T-helper 2 cell treated with Interferon-gamma antibody and Interleukin-4, amounts not matched to agents 5 μg/mL and 100 μg/mL, for 36 hours (primary cell): ENCODE data around the gene PUS1.

Experiments
- DNase-seq: peaks from one replicate; pipeline ENCODE4 v3.0.0; 2021; ENCODE audit warnings: low spot score
- H3K27ac Mint-ChIP-seq: one replicate; pipeline ENCODE4 v1.8.0; 2021; ENCODE audit warnings: mild to moderate bottlenecking, mixed read lengths
- H3K27me3 Mint-ChIP-seq: one replicate; pipeline ENCODE4 v1.8.0; 2021; ENCODE audit warnings: low read depth, mixed read lengths
- H3K36me3 Mint-ChIP-seq: one replicate; pipeline ENCODE4 v1.8.0; 2021; ENCODE audit warnings: low read depth, mixed read lengths
- H3K4me1 Mint-ChIP-seq: one replicate; pipeline ENCODE4 v1.8.0; 2021; ENCODE audit warnings: low read depth, mixed read lengths
- H3K4me3 Mint-ChIP-seq: one replicate; pipeline ENCODE4 v1.8.0; 2022; ENCODE audit warnings: mild to moderate bottlenecking, moderate library complexity, mixed read lengths
- H3K9me3 Mint-ChIP-seq: one replicate; pipeline ENCODE4 v1.8.0; 2021; ENCODE audit warnings: mixed read lengths

The PUS1 gene

GRCh38 chr12:131986361-131986760 lies 57.3 kb downstream of the PUS1 start:
- no peaks in the 10 kb centered on the region for H3K4me1 Mint-ChIP-seq
- H3K4me3 Mint-ChIP-seq, result no peak overlapping the region
- peaks cover 26% of the 10 kb centered on the region for H3K36me3 Mint-ChIP-seq
- DNase-seq, result no peak
- H3K27ac Mint-ChIP-seq, result no peak overlapping the region
- no peaks in the 10 kb centered on the region for H3K9me3 Mint-ChIP-seq
- H3K27me3 Mint-ChIP-seq, result no peaks in the 10 kb centered on the region

GRCh38 chr12:131986910-131987309 lies 57.8 kb downstream of the PUS1 start:
- no peak overlapping the region for H3K27ac Mint-ChIP-seq
- H3K27me3 Mint-ChIP-seq, result no peaks in the 10 kb centered on the region
- peaks cover 24% of the 10 kb centered on the region for H3K36me3 Mint-ChIP-seq
- H3K4me1 Mint-ChIP-seq, result no peaks in the 10 kb centered on the region
- no peak for DNase-seq
- no peak overlapping the region for H3K4me3 Mint-ChIP-seq
- no peaks in the 10 kb centered on the region for H3K9me3 Mint-ChIP-seq

- H3K27ac Mint-ChIP-seq, result peak overlapping the region; percentile 27
- H3K9me3 Mint-ChIP-seq, result no peaks in the 10 kb centered on the region
- DNase-seq, result no peak
- no peak overlapping the region for H3K4me3 Mint-ChIP-seq
- H3K36me3 Mint-ChIP-seq, result peaks cover 26% of the 10 kb centered on the region
- H3K27me3 Mint-ChIP-seq, result no peaks in the 10 kb centered on the region
- no peaks in the 10 kb centered on the region for H3K4me1 Mint-ChIP-seq
These were observed 58.5 kb downstream of the PUS1 start for GRCh38 chr12:131987552-131987951.

GRCh38 chr12:131988054-131988796 lies 59.1 kb downstream of the PUS1 start:
- no peaks in the 10 kb centered on the region for H3K27me3 Mint-ChIP-seq
- H3K4me3 Mint-ChIP-seq, result no peak overlapping the region
- no peak overlapping the region for H3K27ac Mint-ChIP-seq
- H3K36me3 Mint-ChIP-seq, result peaks cover 30% of the 10 kb centered on the region
- no peaks in the 10 kb centered on the region for H3K9me3 Mint-ChIP-seq
- DNase-seq, result no peak
- no peaks in the 10 kb centered on the region for H3K4me1 Mint-ChIP-seq

- Mint-ChIP-seq H3K9me3 (no peaks in the 10 kb centered on the region), H3K27ac (no peak overlapping the region), H3K4me3 (no peak overlapping the region), H3K4me1 (no peaks in the 10 kb centered on the region), H3K27me3 (no peaks in the 10 kb centered on the region), H3K36me3 (peaks cover 37% of the 10 kb centered on the region)
- DNase-seq, result no peak
These were observed 59.9 kb downstream of the PUS1 start for GRCh38 chr12:131989021-131989420.

- Mint-ChIP-seq H3K36me3 (peaks cover 43% of the 10 kb centered on the region), H3K9me3 (no peaks in the 10 kb centered on the region), H3K4me1 (no peaks in the 10 kb centered on the region), H3K27ac (no peak overlapping the region), H3K27me3 (no peaks in the 10 kb centered on the region), H3K4me3 (no peak overlapping the region)
- no peak for DNase-seq
These were observed 61.2 kb downstream of the PUS1 start for GRCh38 chr12:131990066-131990979.

- Mint-ChIP-seq H3K9me3 (no peaks in the 10 kb centered on the region), H3K4me3 (no peak overlapping the region), H3K4me1 (no peaks in the 10 kb centered on the region), H3K36me3 (peaks cover 43% of the 10 kb centered on the region), H3K27me3 (no peaks in the 10 kb centered on the region), H3K27ac (no peak overlapping the region)
- no peak for DNase-seq
These were observed 61.9 kb downstream of the PUS1 start for GRCh38 chr12:131990980-131991305.

- Mint-ChIP-seq H3K27ac (no peak overlapping the region), H3K4me3 (no peak overlapping the region), H3K9me3 (no peaks in the 10 kb centered on the region), H3K36me3 (peaks cover 39% of the 10 kb centered on the region), H3K27me3 (no peaks in the 10 kb centered on the region), H3K4me1 (no peaks in the 10 kb centered on the region)
- no peak for DNase-seq
These were observed 62.8 kb downstream of the PUS1 start for GRCh38 chr12:131991816-131992430.

- Mint-ChIP-seq H3K9me3 (no peaks in the 10 kb centered on the region), H3K4me1 (no peaks in the 10 kb centered on the region), H3K36me3 (peaks cover 30% of the 10 kb centered on the region), H3K27ac (no peak overlapping the region), H3K27me3 (no peaks in the 10 kb centered on the region), H3K4me3 (no peak overlapping the region)
- no peak for DNase-seq
These were observed 65.5 kb downstream of the PUS1 start for GRCh38 chr12:131994589-131994988.
